ENCODE measurements around the gene KRTAP9-4.

The KRTAP9-4 gene

GRCh38 chr17:41284546-41284945, 35.1 kb downstream of the KRTAP9-4 start:
- no peak overlapping the region for H3K9ac ChIP-seq (ENCODE audit: low read depth, low read length, poor library complexity, severe bottlenecking)
- no peaks in the 10 kb centered on the region for H3K36me3 ChIP-seq (ENCODE audit: insufficient read depth, low read length)
- H3K27me3 ChIP-seq (ENCODE audit: insufficient read depth, low read length, poor library complexity, severe bottlenecking) = no peaks in the 10 kb centered on the region
- TF ChIP-seq EZH2phosphoT487 (IDR thresholded peaks at IDR 0.05; ENCODE audit: borderline replicate concordance) = no peak
- no peak for TF ChIP-seq CTCF (conservative IDR thresholded peaks at IDR 0.05; ENCODE audit: low read length)
- no peaks in the 10 kb centered on the region for H3K9me2 ChIP-seq (replicated peaks; ENCODE audit: low read depth, low read length)
- H4K20me1 ChIP-seq (ENCODE audit: insufficient read depth, low read length, poor library complexity, severe bottlenecking) = no peaks in the 10 kb centered on the region
- no peaks in the 10 kb centered on the region for H3K79me2 ChIP-seq (ENCODE audit: insufficient read depth, low read length)
- no peak overlapping the region for H3K4me3 ChIP-seq (ENCODE audit: low read length, poor library complexity, severe bottlenecking)
- H2AFZ ChIP-seq (ENCODE audit: low read length) = no peak overlapping the region
- no peaks in the 10 kb centered on the region for H3K9me3 ChIP-seq (ENCODE audit: insufficient read depth, low read depth, low read length)
- H3F3A ChIP-seq (ENCODE audit: low read depth) = no peaks in the 10 kb centered on the region
- H3K4me1 ChIP-seq (ENCODE audit: insufficient read depth, low read length, poor library complexity, severe bottlenecking) = peaks cover 20% of the 10 kb centered on the region
- peak overlapping the region; percentile 49 for H3K4me2 ChIP-seq (ENCODE audit: low read depth, low read length, poor library complexity, severe bottlenecking)

GRCh38 chr17:41287050-41287449, 37.6 kb downstream of the KRTAP9-4 start:
- Histone ChIP-seq H3F3A (ENCODE audit: low read depth) (no peaks in the 10 kb centered on the region), H3K4me2 (ENCODE audit: low read depth, low read length, poor library complexity, severe bottlenecking) (no peak overlapping the region), H3K79me2 (ENCODE audit: insufficient read depth, low read length) (no peaks in the 10 kb centered on the region), H3K9ac (ENCODE audit: low read depth, low read length, poor library complexity, severe bottlenecking) (no peak overlapping the region), H2AFZ (ENCODE audit: low read length) (no peak overlapping the region), H3K27me3 (ENCODE audit: insufficient read depth, low read length, poor library complexity, severe bottlenecking) (no peaks in the 10 kb centered on the region), H3K9me3 (ENCODE audit: insufficient read depth, low read depth, low read length) (no peaks in the 10 kb centered on the region), H3K4me1 (ENCODE audit: insufficient read depth, low read length, poor library complexity, severe bottlenecking) (peaks cover 20% of the 10 kb centered on the region), H3K36me3 (ENCODE audit: insufficient read depth, low read length) (no peaks in the 10 kb centered on the region), H3K4me3 (ENCODE audit: low read length, poor library complexity, severe bottlenecking) (no peak overlapping the region), H3K9me2 (replicated peaks; ENCODE audit: low read depth, low read length) (no peaks in the 10 kb centered on the region), H4K20me1 (ENCODE audit: insufficient read depth, low read length, poor library complexity, severe bottlenecking) (no peaks in the 10 kb centered on the region)
- TF ChIP-seq CTCF (conservative IDR thresholded peaks at IDR 0.05; ENCODE audit: low read length) (no peak), EZH2phosphoT487 (IDR thresholded peaks at IDR 0.05; ENCODE audit: borderline replicate concordance) (no peak)

GRCh38 chr17:41294016-41294415, 44.5 kb downstream of the KRTAP9-4 start:
- Histone ChIP-seq H3K9ac (ENCODE audit: low read depth, low read length, poor library complexity, severe bottlenecking) (no peak overlapping the region), H3F3A (ENCODE audit: low read depth) (no peaks in the 10 kb centered on the region), H3K4me3 (ENCODE audit: low read length, poor library complexity, severe bottlenecking) (no peak overlapping the region), H3K36me3 (ENCODE audit: insufficient read depth, low read length) (no peaks in the 10 kb centered on the region), H3K4me2 (ENCODE audit: low read depth, low read length, poor library complexity, severe bottlenecking) (no peak overlapping the region), H2AFZ (ENCODE audit: low read length) (no peak overlapping the region), H4K20me1 (ENCODE audit: insufficient read depth, low read length, poor library complexity, severe bottlenecking) (no peaks in the 10 kb centered on the region), H3K9me2 (replicated peaks; ENCODE audit: low read depth, low read length) (no peaks in the 10 kb centered on the region), H3K9me3 (ENCODE audit: insufficient read depth, low read depth, low read length) (no peaks in the 10 kb centered on the region), H3K79me2 (ENCODE audit: insufficient read depth, low read length) (no peaks in the 10 kb centered on the region), H3K4me1 (ENCODE audit: insufficient read depth, low read length, poor library complexity, severe bottlenecking) (no peaks in the 10 kb centered on the region), H3K27me3 (ENCODE audit: insufficient read depth, low read length, poor library complexity, severe bottlenecking) (no peaks in the 10 kb centered on the region)
- TF ChIP-seq EZH2phosphoT487 (IDR thresholded peaks at IDR 0.05; ENCODE audit: borderline replicate concordance) = no peak
- TF ChIP-seq CTCF (conservative IDR thresholded peaks at IDR 0.05; ENCODE audit: low read length) = no peak
